HG03457 (cell line): ENCODE data around the gene DSN1.

Experiments
- ATAC-seq: cut with Tn5 transposase; IDR thresholded peaks from one replicate; pipeline ENCODE4 v1.9.1; 2021; ENCODE audit warnings: moderate number of reproducible peaks; ENCODE audit not compliant: unreplicated experiment

The DSN1 gene

GRCh38 chr20:36758276-36758675, 15.3 kb downstream of the DSN1 start:
- no peak for ATAC-seq

GRCh38 chr20:36756496-36756895, 17.1 kb downstream of the DSN1 start:
- no peak for ATAC-seq

GRCh38 chr20:36754656-36755222, 18.8 kb downstream of the DSN1 start:
- ATAC-seq, result no peak

GRCh38 chr20:36752582-36752981, 21.0 kb downstream of the DSN1 start:
- ATAC-seq, result no peak

GRCh38 chr20:36745927-36746659, 27.5 kb downstream of the DSN1 start, which contains the start of gene NDRG3:
NDRG3 (minus strand) TSS chr20:36746090; CDS start chr20:36721735, 24,355 bp downstream.
- ATAC-seq, result peak; percentile 70

- ATAC-seq, result peak; percentile 35
Observed at GRCh38 chr20:36745234-36745926, 28.2 kb downstream of the DSN1 start.

GRCh38 chr20:36744764-36745191, 28.8 kb downstream of the DSN1 start:
- ATAC-seq, result no peak

- no peak for ATAC-seq
Observed at GRCh38 chr20:36744243-36744642, 29.3 kb downstream of the DSN1 start.

- no peak for ATAC-seq
Observed at GRCh38 chr20:36742558-36742957, 31.0 kb downstream of the DSN1 start.

- ATAC-seq, result no peak
Observed at GRCh38 chr20:36741072-36741471, 32.5 kb downstream of the DSN1 start.

- no peak for ATAC-seq
Observed at GRCh38 chr20:36737183-36737499, 36.4 kb downstream of the DSN1 start.

- no peak for ATAC-seq
Observed at GRCh38 chr20:36736451-36737182, 36.9 kb downstream of the DSN1 start.

GRCh38 chr20:36732456-36732855, 41.1 kb downstream of the DSN1 start:
- ATAC-seq, result no peak

- ATAC-seq, result no peak
Observed at GRCh38 chr20:36728986-36729385, 44.6 kb downstream of the DSN1 start.

GRCh38 chr20:36726168-36726567, 47.4 kb downstream of the DSN1 start:
- no peak for ATAC-seq

- ATAC-seq, result no peak
Observed at GRCh38 chr20:36720510-36720909, 53.1 kb downstream of the DSN1 start.

GRCh38 chr20:36717657-36718056, 55.9 kb downstream of the DSN1 start:
- no peak for ATAC-seq

- no peak for ATAC-seq
Observed at GRCh38 chr20:36717021-36717420, 56.5 kb downstream of the DSN1 start.

- ATAC-seq, result no peak
Observed at GRCh38 chr20:36712775-36713174, 60.8 kb downstream of the DSN1 start.

- no peak for ATAC-seq
Observed at GRCh38 chr20:36709126-36709525, 64.4 kb downstream of the DSN1 start.

- ATAC-seq, result no peak
Observed at GRCh38 chr20:36703530-36703929, 70.0 kb downstream of the DSN1 start.
